Eye (tissue), 1 donor: ENCODE results near the gene NKAIN2.
A peak's percentile ranks its signal among the peaks of the same experiment; 100 is the strongest.
"Not testable (repeated sequence)": the region's sequence is repeated elsewhere in the genome, so short reads cannot be mapped to it uniquely, and the experiment has no call there.

Experiments
- DNase-seq: peaks from one replicate; pipeline ENCODE4 v3.0.0-alpha.2; 2015

NKAIN2 gene

GRCh38 chr6:124655866-124656265, 852.2 kb downstream of the NKAIN2 start:
- no peak for DNase-seq

- DNase-seq: no peak
Measured at GRCh38 chr6:124658053-124658452, 854.4 kb downstream of the NKAIN2 start.

- DNase-seq: no peak
Measured at GRCh38 chr6:124659427-124659826, 855.8 kb downstream of the NKAIN2 start.

- no peak for DNase-seq
Measured at GRCh38 chr6:124660185-124660584, 856.5 kb downstream of the NKAIN2 start.

DNA sequence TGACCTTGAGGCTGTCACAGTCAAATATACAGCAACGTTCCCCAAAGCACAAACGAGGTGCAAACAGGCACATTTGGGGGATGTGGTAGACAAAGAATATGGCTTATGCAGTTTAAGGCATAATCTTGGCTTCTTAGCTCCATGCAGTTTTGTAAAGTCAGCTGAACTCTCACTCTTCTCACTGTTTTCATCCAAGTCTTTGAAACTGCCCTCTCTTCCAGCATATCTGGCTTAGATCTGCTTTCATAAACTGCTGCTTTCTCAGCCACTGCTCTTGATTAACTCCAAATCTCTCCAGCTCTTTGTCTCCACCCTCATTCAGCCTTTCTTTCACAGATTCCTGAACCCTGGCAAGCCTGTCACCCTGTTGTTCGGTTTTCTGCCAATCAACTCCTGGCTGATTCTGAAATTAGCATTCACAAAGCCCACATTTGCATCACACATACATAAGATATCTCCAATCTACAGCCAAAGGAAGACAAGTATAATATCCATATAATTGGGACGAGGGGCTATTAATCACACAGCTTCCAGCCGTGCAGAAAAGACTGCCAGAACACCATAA, 857.5 kb downstream of the NKAIN2 start:
- DNase-seq: peak; percentile 51

DNA sequence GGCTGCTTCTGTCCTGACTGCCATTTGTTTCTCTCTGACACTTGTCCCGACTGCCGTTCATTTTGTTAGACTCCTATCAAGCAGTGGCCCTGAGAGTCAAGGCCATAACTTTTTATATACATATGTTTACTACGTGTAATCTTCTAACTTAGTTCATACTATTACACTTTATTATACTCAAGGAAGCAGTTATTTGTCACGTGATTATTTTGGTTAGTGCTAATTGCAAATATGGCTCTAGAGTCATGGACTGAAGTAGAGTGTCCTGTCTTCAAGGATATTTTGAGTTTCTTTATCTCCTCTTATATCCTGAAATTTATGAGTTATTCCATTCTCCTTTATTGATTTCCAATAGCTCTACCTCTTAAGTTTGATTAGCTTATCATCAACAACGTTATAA, 864.4 kb downstream of the NKAIN2 start:
- no peak for DNase-seq

GRCh38 chr6:124669713-124670480, 866.2 kb downstream of the NKAIN2 start:
- DNase-seq: no peak

GRCh38 chr6:124670801-124671200, 867.1 kb downstream of the NKAIN2 start:
- DNase-seq: no peak

DNA sequence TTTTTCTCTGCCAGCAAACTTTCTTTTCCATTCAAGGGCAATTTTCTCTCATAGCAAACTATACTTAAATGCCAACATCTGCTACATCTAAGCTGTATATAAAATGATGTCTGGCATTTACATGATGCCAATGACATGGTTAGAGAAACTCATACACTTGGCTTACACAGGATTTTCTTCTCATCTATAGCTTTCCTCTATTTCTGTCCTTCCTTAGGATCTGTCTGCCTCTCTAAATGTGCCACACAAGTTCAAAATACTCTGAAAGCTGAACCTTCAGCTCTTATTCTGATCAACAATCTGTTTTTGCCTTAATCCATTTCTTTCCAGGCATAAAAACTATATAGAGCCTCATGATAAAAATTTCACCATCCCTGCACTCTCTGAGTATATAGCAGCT, 867.7 kb downstream of the NKAIN2 start:
- no peak for DNase-seq

GRCh38 chr6:124674042-124674441, 870.4 kb downstream of the NKAIN2 start:
- no peak for DNase-seq

- DNase-seq: no peak
Measured at GRCh38 chr6:124676033-124676432, 872.4 kb downstream of the NKAIN2 start.

DNA sequence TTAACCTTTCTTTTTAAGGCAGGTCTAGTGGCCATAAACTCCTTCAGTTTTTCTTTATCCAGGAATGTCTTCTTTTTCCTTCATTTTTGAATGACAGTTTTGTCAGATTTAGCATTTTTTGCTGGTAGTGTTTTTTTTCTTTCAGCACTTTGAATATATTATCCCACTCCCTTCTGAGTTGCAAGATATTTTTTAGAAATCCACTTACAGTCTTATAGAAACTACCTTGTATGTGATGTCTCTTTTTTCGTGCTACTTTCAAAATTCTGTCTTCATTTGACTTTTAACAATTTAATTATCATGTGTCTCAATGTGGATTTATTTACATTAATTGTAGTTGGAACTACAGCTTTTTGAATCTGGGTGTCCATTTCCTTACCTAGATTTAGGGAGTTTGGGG, 874.2 kb downstream of the NKAIN2 start:
- DNase-seq: no peak

DNA sequence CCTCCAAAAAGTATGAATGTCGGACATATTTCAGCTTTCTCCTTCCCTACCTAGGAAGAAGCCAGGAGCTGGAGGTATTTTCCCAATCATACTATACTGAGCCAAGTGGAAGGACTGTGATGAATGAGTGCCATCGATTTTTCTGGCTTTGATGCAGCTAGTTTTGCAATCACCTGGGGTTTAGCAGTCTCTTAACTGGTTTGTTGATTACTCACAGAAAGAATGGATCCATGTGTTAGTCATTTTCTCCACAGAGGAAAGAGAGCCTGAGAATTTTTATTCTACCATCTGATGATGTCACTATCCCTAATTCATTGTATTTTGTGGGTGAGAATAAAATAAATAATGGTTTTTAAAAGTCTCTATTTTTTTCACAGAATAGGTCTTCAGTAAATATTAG, 875.7 kb downstream of the NKAIN2 start:
- DNase-seq: no peak

DNA sequence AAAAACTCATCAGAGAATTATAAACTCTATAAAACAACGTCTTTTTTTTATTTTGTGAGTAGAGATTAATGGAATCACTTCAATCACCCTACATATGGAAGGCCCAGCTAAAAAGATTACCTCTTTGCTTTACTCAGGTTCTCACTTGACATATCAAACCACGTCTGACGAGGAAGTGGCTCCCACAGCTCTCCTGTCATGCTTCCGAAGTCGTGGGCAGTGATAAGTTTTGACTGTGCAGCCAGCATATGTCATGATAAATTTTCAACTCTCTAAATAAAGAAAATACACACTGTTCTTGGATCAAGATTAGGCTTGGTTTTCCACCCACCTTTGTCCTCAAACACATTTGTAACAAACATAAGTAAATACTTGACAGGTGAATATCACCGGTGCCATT, 879.1 kb downstream of the NKAIN2 start:
- DNase-seq: no peak

GRCh38 chr6:124683507-124683906, 879.8 kb downstream of the NKAIN2 start:
- peak; percentile 55 for DNase-seq

- no peak for DNase-seq
Measured at GRCh38 chr6:124684621-124685020, 881.0 kb downstream of the NKAIN2 start.

- no peak for DNase-seq
Measured at GRCh38 chr6:124688369-124688768, 884.7 kb downstream of the NKAIN2 start.

DNA sequence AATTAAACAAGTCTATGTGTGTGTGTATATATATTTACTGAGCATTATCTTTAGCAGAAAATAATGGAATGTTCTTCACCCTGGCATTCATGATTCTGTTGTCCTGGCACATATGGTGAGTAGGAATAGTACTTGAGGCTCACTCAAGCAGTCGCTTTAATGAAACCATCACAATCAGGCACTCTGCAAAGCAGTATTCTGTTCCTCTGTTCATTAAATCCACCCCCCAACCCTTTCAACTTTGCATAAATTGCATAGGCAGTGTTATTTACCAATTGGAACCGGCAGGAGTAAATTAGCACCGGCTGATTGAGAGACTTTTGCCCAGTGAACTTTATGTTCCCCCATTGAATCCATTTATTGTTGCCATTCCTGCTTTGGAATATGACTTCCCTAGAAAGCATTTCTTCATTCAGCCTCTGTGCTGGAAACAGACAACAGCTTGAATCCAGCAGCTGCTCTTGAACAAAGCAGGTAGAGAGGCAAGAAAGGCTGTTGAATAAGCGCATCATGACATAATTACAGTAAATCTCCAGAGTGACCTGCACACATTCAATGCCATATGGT, 890.6 kb downstream of the NKAIN2 start:
- DNase-seq: peak; percentile 35

DNA sequence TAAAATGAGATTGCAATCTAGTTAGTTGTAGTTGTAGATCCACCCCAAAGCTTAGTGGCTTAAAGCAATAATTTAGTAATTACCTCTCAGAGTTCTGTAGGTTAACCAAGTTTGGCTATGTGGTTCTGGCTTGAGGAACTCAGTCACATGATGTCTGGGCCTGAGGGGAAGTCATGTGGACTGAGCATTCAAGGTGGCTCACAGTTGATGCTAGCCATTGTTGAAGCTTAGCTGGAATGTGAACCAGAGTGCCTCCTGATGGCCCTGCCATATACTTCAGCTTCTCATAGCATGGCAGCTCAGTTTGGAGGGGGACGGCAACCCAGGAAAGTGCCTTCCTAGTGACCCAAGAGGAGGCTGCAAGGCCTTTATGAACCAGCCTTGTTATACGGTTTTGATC, 895.4 kb downstream of the NKAIN2 start:
- DNase-seq: no peak

DNA sequence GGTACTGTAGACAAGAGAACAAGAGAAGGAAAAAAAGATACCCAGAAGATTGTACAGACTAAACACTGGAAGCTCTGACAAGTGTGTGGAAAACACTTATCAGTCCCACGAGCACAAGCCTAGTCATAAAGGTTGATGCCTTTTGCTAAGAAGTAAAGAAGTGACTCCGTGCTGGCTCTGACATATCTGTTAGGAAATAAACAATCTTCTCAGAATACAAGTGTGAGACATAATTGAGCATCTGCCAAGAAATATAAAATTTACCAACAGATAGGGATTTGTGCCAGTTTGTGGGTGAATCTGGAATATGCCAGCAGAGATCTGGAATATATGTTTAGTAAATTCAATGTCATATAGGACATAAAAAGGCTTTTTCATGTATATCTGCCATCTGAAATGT, 899.9 kb downstream of the NKAIN2 start:
- DNase-seq: no peak

GRCh38 chr6:124712532-124712931, 908.9 kb downstream of the NKAIN2 start:
- not testable (repeated sequence) for DNase-seq

DNA sequence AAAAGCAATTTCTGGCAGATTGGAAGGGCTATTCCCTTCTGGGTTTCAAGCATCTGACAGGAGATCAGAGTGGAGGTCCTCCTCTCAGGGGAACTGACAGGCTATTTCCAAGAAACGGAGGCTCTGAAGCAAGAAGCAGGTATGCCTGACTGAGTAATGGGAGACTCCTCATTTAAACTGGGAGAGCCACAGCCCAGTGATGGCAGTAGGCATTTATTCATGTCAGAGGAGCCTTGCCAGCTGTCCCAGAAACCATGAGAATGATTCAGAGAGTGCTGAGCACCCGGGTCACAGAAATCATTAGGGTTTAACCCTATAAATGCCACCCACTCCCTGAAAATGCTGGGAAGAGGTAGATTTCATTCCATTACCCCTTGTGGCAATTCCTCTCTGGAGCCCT, 911.1 kb downstream of the NKAIN2 start:
- DNase-seq: no peak

DNA sequence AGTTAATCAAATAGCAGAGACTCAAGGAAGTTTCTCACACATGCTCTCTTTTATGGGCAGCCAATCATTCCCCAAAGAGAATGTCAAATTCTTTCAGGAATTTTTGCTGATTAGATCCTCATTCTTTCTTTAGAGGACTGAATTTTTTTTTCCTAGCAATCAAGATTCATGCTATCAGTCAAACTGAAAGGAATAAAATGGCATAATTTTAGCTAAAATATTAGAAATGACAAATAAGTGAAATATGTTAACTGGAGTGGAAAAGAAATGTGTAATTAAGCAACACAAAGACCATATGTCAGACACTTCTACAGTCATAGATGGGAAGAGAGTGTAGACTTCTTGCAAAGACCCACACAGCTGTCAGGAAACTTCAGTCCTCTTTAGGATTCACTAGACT, 916.2 kb downstream of the NKAIN2 start:
- peak; percentile 60 for DNase-seq

- DNase-seq: no peak
Measured at GRCh38 chr6:124721331-124721730, 917.7 kb downstream of the NKAIN2 start.
